ENCODE results near the gene PLAC1.
A peak's percentile ranks its signal among the peaks of the same experiment; 100 is the strongest.

Gene PLAC1

DNA sequence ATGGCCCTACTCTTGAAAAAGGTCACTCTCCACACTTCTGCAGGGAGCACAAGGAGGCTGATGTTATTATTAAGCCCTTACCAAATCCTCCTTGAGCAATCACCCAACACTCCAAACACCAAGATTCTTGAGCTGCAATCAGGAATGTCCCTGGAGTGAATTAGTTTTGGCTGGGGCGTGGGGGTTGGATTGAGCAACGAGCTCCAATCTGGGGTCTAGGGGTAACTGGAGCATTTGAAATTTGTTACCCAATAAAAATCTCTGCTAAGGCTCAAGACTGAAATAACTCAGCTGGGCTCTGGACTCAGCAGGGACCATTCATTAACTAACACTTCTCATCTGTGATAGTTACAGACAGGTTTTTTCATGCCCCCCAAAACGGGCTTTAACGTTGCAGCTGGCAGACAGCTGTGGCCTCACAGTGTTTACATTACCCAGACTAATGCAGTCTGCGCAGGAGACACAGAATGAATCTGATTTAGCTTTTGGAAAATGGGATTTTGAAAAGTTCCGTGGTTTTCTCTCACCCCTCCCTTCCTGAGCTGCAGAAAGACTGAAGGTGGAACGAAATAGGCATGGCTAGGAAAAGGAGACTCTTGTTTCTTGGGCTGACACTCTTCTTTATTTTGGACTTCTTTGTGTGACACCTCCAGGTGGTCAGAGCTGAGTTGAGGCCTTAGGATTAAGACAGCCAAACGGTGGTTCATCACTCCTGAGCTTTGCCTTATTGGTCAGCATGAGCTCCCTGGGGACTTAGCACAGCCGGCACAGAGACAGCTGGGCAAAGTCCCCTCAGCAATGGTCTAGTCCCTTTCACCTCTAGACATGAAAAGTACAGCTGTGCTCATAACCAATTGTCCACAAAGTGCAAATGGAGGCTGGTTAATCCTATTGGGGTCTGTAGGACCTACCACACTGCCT, 26.6 kb downstream of the PLAC1 start:
- DNase-seq (ENCODE audit: low read depth in 2 of 2), result no peak

GRCh38 chrX:134628663-134629062, 29.6 kb downstream of the PLAC1 start:
- DNase-seq (ENCODE audit: low read depth in 2 of 2), result no peak

GRCh38 chrX:134626434-134626833, 31.8 kb downstream of the PLAC1 start:
- no peak for DNase-seq (ENCODE audit: low read depth in 2 of 2)

DNA sequence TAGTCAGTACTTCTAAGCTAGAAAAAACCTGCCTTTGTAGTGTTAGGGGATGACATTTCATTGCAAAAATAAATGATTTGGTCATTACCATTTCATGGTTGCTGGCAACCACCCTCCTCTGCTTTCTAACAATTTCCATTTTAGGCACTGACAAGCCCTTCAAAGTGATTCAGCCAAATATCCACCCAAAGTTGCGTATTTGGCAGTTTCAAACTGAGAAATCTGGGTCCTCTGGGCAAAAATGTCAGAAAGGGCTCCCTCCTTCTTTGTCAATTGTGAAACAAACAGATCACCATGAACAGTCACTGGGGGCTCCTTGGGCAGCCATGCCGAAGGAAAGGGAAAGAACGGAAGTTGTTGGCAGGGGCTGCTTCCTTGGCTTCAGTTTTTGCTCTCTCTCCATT, 33.0 kb downstream of the PLAC1 start:
- no peak for DNase-seq (ENCODE audit: low read depth in 2 of 2)

DNA sequence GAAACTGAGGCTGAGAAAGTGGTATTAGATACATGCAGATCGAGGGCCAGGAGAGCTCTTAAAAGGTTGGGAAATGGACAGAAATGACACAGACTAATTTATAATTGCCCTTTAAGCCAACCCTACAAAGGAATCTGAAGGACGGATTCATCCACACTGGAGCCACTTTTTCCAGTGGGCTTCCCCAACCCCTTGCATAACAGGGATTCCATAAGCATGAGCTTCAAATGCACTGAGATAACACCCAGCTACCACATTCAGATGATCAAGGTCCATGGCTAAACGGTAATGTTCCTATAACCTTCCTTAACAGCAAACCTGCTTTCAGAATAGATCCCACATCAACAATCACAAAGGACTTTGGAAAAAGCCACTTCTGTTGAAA, 34.2 kb downstream of the PLAC1 start:
- no peak for DNase-seq (ENCODE audit: low read depth in 2 of 2)

- no peak for DNase-seq (ENCODE audit: low read depth in 2 of 2)
These were observed 34.8 kb downstream of the PLAC1 start for GRCh38 chrX:134623293-134624045.

GRCh38 chrX:134622813-134623185, 35.5 kb downstream of the PLAC1 start:
- no peak for DNase-seq (ENCODE audit: low read depth in 2 of 2)

GRCh38 chrX:134622056-134622812, 36.0 kb downstream of the PLAC1 start:
- no peak for DNase-seq (ENCODE audit: low read depth in 2 of 2)

DNA sequence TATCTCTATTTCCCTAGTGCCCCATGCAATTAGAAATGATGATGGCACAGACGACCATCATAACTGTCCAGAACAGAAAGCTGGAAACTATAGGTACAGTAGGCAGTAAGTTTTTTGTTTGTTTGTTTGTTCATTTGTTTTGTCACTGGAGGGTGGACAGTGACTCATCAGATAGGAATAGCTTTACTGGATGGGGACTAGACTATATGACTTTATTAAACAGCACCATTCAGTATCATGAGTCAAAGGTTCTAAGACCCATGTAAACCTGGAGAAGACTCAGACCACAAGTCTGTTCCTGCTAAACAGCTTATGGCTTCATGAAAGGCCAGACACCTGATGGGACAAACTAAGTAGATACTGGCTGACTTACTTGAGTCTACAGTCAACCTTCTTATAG, 38.4 kb downstream of the PLAC1 start:
- no peak for DNase-seq (ENCODE audit: low read depth in 2 of 2)

DNA sequence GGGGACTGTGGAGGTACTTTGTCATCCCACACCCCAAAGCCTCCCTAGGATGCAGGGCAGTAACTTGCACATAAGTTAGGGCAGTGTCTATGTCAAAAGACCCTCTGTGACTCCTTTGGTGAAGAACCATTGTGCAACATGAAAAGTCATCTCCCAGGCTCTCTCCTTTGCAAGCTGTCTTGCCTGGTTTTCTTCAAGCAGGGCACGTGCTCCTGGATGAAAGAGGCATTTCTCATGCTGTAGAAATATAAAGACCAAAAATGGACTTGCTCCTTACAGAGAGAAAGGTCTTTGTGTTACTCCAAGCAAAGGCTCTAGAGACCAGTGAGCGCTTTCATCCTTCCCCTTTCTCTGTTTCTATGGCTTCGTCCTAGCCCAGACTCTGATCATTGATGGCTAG, 44.9 kb downstream of the PLAC1 start:
- DNase-seq (ENCODE audit: low read depth in 2 of 2), result no peak

DNA sequence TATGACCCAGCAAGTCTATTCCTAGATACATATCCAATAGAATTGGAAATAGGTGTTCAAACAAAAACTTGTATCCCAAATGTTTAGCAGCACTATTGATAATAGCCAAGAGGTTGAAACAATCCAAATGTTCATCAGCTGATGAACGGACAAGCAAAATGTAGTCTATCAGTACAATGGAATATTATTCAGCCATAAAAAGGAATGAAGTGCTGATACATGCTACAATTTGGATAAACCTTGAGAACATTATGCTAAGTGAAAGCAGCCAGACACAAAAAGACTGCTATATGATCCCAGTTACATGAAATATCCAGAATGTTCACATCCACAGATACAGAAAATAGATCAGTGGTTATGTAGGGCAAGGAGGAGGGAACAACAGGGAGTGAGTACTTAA, 50.1 kb downstream of the PLAC1 start:
- no peak for DNase-seq (ENCODE audit: low read depth in 2 of 2)

GRCh38 chrX:134607523-134607922, 50.7 kb downstream of the PLAC1 start:
- no peak for DNase-seq (ENCODE audit: low read depth in 2 of 2)

GRCh38 chrX:134604701-134605311, 53.5 kb downstream of the PLAC1 start:
- no peak for DNase-seq (ENCODE audit: low read depth in 2 of 2)

- no peak for DNase-seq (ENCODE audit: low read depth in 2 of 2)
These were observed 54.2 kb downstream of the PLAC1 start for GRCh38 chrX:134603806-134604700.

DNA sequence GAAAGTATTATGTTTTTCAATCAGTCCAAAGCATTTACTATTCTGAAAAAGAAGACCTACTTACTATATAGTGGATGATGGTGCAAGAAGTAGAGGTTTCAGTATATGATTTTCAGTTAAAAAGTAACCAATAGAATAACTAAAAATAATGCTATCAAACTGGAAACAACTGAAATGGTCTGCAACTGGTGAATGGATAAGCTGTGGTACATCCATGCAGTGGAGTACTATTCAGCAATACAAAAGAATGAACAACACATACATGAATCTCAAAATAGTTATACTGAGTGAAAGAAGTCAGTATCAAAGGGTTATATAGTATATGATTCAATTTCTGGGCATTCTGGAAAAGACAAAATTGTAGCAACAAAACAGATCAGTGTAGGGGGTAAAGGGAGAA, 55.9 kb downstream of the PLAC1 start:
- DNase-seq (ENCODE audit: low read depth in 2 of 2), result no peak

GRCh38 chrX:134601240-134601765, 57.0 kb downstream of the PLAC1 start:
- DNase-seq (ENCODE audit: low read depth in 2 of 2), result no peak

GRCh38 chrX:134600714-134601113, 57.6 kb downstream of the PLAC1 start:
- no peak for DNase-seq (ENCODE audit: low read depth in 2 of 2)

GRCh38 chrX:134599184-134599914, 58.9 kb downstream of the PLAC1 start:
- peak in 1 of 2 experiments; percentile 13 for DNase-seq (ENCODE audit: low read depth in 2 of 2)

- DNase-seq (ENCODE audit: low read depth in 2 of 2), result no peak
These were observed 66.0 kb downstream of the PLAC1 start for GRCh38 chrX:134592303-134592702.

DNA sequence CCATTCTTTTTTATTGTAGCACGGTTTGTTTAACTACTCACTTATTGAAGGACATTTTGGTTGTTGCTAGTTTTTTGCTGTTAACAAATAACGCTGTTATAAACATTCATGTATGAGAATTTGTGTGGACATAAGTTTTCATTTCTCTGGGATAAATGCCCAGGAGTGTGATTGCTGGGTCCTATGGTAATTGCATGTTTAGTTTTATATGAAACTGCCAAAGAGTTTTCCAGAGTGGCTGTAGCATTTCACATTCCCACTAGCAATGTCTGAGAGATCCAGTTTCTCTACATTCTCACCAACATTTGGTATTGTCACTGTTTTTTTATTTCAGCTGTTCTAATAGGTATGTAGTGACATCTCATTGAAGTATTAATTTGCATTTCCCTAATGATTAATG, 66.8 kb downstream of the PLAC1 start:
- DNase-seq (ENCODE audit: low read depth in 2 of 2), result no peak
